Vagina (tissue), 2 donors: ENCODE data around the gene PCNP.

ENCODE experiments used
- CTCF ChIP-seq, 3 experiments: fragments of 450-650 bp in 2 of 3; fragments of 200-600 bp in 1 of 3; sonication (generic) in 1 of 3; IDR thresholded peaks; one replicate each; pipeline ENCODE4 v1.5.1; 2017 to 2019; ENCODE audit warnings: antibody characterized with exemption in 3 of 3, mild to moderate bottlenecking in 2 of 3, moderate library complexity in 2 of 3
- POLR2A ChIP-seq, 2 donors: fragments of 450-650 bp; IDR thresholded peaks; one replicate each; pipeline ENCODE4 v1.6.1; 2017; ENCODE audit warnings: antibody characterized with exemption in 2 of 2, mild to moderate bottlenecking in 2 of 2, moderate library complexity in 2 of 2
- POLR2AphosphoS5 ChIP-seq, 2 donors: sonication (generic); formaldehyde crosslinking; IDR thresholded peaks; one replicate each; pipeline ENCODE4 v1.9.0; 2017; ENCODE audit warnings: antibody characterized with exemption in 2 of 2, mild to moderate bottlenecking in 2 of 2, low read depth in 1 of 2; ENCODE audit not compliant: insufficient read depth in 1 of 2

GRCh38 chr3:101625879-101626278 lies 51.9 kb downstream of the PCNP start:
- TF ChIP-seq CTCF (IDR thresholded peaks at IDR 0.05) (no peak), POLR2A (IDR thresholded peaks at IDR 0.05) (no peak), POLR2AphosphoS5 (IDR thresholded peaks at IDR 0.05; ENCODE audit: insufficient read depth in 1 of 2, low read depth in 1 of 2) (no peak)
